Activated CD4-positive, alpha-beta T cell treated with anti-CD3 and anti-CD28 coated beads for 4 hours (primary cell): Measurements from ENCODE around the gene PTGDS.

Experiments
- DNase-seq, 2 donors: peaks; one replicate each; pipeline ENCODE4 v3.0.0-alpha.2; 2020

Gene PTGDS

GRCh38 chr9:136958898-136959850 lies 18.1 kb upstream of the PTGDS start:
- DNase-seq: no peak

- no peak for DNase-seq
These were observed 16.9 kb upstream of the PTGDS start for GRCh38 chr9:136960212-136960937.

DNA sequence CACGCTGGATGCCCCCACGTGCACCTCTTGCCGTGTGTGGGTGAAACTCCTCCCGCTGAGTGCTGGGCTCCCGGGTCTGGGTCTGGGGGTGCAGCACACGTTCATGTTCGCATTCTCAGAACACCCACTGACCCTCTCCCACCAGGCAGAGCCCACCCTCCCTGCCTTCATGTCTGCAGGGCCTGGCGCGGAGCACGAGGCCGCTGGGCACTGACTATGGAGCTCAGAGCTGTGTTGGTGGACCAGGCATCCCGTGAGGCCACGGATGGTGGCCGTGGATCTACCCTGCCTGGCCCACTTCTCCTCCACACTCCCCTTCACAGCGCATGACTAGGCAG lies 16.4 kb upstream of the PTGDS start:
- DNase-seq: no peak

GRCh38 chr9:136961279-136962065 lies 15.8 kb upstream of the PTGDS start:
- DNase-seq: no peak

GRCh38 chr9:136962163-136962562 lies 15.1 kb upstream of the PTGDS start:
- no peak for DNase-seq

- no peak for DNase-seq
These were observed 14.5 kb upstream of the PTGDS start for GRCh38 chr9:136962701-136963248.

- DNase-seq: no peak
These were observed 14.0 kb upstream of the PTGDS start for GRCh38 chr9:136963341-136963740.

GRCh38 chr9:136963751-136964150 lies 13.6 kb upstream of the PTGDS start:
- no peak for DNase-seq

DNA sequence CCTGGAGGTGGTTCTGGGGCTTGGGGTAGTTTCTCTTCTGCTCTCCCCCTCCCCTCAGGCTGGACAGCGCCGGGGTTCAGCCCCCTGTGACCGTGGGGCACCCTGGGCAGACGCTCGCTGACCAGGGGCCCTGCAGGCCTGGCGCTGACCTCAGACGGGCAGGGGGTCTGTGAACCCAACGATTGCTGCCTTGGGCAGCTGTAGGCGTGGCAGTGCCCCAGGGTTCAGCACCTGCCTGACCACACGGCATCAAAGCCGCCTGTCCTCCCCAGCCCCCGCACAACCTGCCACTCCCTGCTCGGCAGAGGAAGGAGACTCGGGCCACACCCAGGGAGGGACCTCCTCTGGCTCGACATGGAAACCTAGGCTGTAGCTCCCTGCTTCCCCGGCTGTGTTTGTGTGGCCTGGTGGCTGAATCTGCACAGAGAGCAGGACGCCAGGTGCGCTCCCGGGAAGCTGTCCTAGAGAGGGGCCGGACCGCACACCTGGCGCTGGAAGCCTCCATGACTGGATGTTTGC lies 13.1 kb upstream of the PTGDS start:
- no peak for DNase-seq

GRCh38 chr9:136964833-136965422 lies 12.4 kb upstream of the PTGDS start:
- DNase-seq: no peak

DNA sequence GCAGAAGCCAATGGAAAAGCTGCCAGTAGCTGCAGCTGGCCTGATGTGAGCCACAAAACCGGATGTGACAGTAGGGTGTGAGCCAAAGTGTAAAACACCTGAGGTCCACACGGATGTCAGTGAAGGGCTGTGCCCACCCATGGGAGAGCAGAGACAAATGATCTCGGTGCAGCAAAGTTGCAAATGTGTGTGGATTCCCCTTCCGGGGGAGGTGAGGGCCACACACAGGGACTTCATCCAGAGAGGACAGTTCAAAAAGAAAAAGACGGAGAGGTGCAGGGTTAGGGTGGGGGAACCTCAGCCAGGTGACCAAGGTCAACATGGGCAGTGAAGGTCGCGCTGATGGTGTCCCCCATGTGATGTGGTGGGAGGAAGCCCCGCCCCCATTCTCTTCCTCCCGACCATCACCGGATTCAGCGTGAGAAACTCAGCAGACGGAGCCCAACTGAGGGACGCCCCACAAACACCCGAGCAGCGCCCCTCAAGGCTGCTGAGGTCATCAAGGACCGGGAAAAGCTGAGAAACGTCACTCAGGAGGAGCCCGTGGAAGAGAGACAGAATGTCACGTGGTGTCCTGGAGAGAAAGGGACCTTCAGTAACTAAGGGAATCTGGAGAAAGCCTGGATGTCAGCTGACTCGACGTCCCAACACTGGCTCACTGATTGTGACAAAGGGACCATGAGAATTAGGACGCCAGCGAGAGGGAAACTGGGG lies 11.4 kb upstream of the PTGDS start:
- DNase-seq: no peak

DNA sequence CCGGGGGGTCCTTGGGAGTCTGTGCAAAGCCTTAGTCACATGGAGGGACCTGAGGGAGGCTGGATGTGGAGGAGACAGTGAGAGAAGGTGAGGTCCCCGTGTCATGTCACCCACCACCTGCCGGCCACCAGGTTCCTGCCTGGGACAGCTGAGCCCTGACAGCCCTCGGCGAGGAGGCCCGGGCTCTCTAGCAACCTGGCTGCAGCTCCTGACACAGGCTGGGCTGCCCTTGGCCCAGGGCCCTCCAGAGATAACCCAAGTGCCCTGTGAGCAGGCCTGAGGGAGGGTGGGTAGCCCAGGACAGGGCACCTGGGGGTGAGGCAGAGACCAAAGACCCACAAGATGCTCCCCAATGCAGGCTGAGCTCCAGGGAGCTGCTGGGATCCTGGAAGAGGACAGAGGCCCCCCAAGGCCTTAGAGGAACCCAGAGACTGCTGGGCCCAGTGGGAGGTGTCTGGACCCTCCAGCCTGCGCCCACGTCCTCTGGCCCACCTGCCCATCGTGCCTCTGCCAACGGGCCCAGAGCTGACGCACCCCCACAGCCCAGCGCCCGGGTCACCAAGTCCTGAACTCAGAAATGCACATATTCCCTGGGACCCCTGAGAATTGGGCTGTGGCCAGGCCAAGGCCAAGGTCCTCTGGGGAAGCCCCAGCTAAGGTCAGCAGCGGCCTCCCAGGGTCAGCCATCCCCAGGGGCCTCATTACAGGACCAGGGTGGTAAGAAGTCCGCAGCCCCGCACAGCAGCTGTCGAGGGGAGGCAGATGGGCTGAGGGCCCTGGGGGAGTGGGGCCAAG lies 8.8 kb upstream of the PTGDS start:
- DNase-seq: no peak

DNA sequence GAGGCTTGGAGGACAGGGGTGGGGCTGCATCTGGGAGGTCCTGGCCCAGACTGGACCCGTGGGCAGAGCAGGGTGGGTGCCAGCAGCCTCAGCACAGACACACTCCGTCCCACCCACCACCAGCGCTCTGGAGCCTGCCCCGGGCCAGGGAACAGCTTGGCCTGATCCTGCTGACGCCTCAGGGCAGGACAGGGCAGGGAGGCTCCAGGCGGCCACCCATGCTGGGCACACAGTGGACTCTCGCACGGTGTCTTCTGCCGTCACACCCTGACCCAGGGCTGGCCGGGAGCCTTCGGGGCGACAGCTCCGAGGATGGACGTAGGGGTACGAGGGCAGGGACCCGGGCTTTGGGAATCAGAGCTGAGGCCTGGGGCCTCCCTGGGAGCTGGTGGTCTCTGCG lies 8.2 kb upstream of the PTGDS start:
- DNase-seq: no peak

GRCh38 chr9:136969774-136970173 lies 7.5 kb upstream of the PTGDS start:
- no peak for DNase-seq

- DNase-seq: no peak
These were observed 6.9 kb upstream of the PTGDS start for GRCh38 chr9:136970361-136970760.

DNA sequence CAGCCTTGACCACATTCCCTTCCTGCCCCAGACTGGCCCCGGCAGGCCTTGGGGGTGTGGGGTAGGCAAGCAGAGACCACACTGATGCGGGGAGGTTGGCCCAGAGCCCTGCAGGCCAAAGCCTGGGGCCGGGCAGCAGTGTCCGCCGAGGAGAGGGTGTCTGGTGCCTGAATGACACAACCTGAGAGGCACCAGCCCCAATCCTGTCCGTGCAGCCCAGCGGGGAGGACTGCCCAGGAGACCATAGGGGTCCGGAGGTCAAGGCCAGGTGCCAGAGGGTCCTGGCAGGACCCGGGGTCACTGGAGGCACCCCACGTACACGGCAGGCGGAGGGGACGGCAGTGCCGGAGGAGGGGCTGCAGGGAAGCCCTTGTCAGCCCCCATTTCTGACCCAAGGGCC lies 5.6 kb upstream of the PTGDS start:
- no peak for DNase-seq

DNA sequence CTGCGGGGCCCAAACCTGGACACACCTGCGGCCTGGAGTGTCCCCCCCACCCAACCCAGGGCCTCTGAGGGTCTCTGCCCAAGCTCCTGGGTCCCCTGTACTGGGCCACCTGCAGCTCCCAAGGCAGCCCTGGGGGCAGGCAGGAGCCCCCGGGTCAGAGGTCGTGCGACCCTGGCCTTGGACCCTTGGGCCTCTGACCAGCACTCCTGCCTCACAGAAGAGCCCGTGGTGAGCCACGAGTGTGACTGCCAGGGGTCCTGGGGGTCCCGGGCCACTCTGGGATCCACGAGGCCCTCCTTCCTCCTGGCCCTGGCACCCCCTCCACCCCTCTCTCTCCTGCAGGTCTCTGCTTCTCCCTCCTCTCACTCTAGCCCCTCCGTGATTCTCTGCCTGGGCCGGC lies 5.0 kb upstream of the PTGDS start:
- no peak for DNase-seq

DNA sequence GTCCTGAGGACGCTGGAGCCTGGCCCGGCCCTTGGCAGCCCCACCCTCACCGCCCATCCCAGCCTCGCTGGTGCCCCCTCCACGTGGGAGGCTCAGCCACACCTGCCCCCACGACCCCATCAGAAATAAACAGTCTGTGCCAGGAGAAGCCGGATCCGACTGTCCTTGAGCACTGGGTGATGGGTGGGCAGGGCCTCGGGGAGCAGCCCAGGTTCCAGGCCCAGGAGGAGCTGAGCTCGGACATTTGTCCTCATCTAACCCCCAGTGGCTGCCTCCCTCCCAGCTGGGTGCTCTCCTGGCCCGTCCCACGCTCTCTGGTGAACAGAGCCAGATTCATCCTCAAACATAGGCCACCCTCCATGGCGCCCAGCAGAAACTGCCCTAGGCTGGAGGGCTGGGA lies 4.6 kb upstream of the PTGDS start:
- DNase-seq: no peak

GRCh38 chr9:136973618-136974617 lies 3.4 kb upstream of the PTGDS start:
- DNase-seq: no peak
